Bronchial epithelial cell (primary cell): ENCODE data around the gene SLC35F3. TPM values are rescaled to one million over a fixed set of nuclear protein-coding genes. Genes with fewer than 3 reads are reported as not detected.

ENCODE experiments used
- DNase-seq: peaks from one replicate; pipeline ENCODE4 v3.0.0-alpha.2; 2010; ENCODE audit warnings: low read depth
- FAIRE-seq: peaks from 2 replicates; lab custom pipeline; 2011; peaks lifted over from hg19 to GRCh38; lab: Jason Lieb, UNC
- H3K27me3 ChIP-seq: 2 replicates; pipeline ENCODE4 v1.5.1; 2011; ENCODE audit warnings: low read length; ENCODE audit not compliant: control insufficient read depth, insufficient read depth
- H3K36me3 ChIP-seq: 2 replicates; pipeline ENCODE4 v1.5.1; 2011; ENCODE audit warnings: low read length; ENCODE audit not compliant: control insufficient read depth, insufficient read depth
- H3K4me3 ChIP-seq: 2 replicates; pipeline ENCODE4 v1.5.1; 2011; ENCODE audit warnings: mild to moderate bottlenecking, low read depth, low read length, control low read depth
- total RNA-seq: library from RNA; depleted of rRNA; stranded (reverse); fragments of >200 nt; gene quantifications from 2 replicates; pipeline ENCODE4 v1.2.1, GENCODE V29; 2014
- TF ChIP-seq, protein P1 (sequence below): IDR thresholded peaks from 2 replicates; pipeline ENCODE4 v1.5.1; 2011; ENCODE audit warnings: mild to moderate bottlenecking, moderate library complexity, low read length, control low read depth, inconsistent platforms; ENCODE audit not compliant: insufficient read depth, severe bottlenecking

SLC35F3 gene
- total RNA-seq, 1 donor from 2014 or later = 0.79 TPM

DNA sequence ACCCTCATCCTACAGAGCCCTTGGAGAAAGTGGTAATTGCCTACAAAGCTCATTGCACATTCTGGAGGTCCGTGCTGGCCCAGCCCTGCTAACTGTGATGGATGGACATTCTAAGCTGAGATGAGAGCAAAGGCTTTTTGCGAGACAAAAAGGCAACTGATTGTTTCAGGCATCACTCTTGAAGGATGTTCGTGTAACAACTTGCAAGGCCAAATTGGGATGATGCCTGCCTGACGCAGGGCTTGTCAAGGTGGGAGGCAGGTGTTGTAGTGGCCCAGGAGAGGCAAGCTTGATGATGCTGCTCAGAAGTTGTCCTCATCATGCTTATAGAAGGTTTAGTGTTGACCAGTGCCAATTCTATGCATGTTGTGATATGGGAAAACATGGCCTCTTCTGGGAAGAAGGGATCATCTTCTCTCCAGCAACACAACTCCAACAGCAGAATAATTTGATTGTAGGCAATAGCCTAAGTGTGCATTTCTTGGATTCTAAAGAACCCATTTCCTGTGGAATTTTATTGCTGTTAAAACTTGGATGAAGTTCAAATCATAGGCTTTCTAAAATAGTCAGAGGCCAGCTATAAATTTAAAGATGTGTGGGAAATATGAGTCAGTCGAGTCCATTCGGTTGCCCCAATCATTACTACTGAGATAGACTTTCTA lies 366.2 kb downstream of the SLC35F3 start:
- TF ChIP-seq, protein P1, sequence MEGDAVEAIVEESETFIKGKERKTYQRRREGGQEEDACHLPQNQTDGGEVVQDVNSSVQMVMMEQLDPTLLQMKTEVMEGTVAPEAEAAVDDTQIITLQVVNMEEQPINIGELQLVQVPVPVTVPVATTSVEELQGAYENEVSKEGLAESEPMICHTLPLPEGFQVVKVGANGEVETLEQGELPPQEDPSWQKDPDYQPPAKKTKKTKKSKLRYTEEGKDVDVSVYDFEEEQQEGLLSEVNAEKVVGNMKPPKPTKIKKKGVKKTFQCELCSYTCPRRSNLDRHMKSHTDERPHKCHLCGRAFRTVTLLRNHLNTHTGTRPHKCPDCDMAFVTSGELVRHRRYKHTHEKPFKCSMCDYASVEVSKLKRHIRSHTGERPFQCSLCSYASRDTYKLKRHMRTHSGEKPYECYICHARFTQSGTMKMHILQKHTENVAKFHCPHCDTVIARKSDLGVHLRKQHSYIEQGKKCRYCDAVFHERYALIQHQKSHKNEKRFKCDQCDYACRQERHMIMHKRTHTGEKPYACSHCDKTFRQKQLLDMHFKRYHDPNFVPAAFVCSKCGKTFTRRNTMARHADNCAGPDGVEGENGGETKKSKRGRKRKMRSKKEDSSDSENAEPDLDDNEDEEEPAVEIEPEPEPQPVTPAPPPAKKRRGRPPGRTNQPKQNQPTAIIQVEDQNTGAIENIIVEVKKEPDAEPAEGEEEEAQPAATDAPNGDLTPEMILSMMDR = no peak
- DNase-seq (no peak), FAIRE-seq (peak; percentile 7)
- no peak overlapping the region for H3K4me3 ChIP-seq
- H3K27me3 ChIP-seq = no peaks in the 10 kb centered on the region
- H3K36me3 ChIP-seq = no peaks in the 10 kb centered on the region

DNA sequence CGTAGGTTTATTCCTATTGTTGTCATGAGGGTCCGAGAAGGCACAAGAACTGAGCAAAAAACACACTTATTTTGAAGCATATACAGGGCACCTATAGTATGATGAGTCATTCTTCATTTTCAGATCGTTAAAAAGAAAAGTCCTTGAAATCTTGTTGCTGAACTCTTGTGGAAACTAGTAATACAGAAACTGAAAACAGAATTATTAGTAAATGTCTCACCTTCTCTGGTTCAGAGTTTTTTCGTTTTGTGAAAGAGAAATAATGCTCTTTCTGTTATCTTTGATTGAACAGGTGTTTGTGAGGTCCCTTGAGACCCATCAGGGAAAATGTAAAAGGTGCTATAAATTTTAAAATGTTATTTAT lies 366.7 kb downstream of the SLC35F3 start:
- Histone ChIP-seq H3K27me3 (no peaks in the 10 kb centered on the region), H3K36me3 (no peaks in the 10 kb centered on the region), H3K4me3 (no peak overlapping the region)
- TF ChIP-seq, protein P1 = no peak
- DNase-seq = no peak
- FAIRE-seq = no peak

DNA sequence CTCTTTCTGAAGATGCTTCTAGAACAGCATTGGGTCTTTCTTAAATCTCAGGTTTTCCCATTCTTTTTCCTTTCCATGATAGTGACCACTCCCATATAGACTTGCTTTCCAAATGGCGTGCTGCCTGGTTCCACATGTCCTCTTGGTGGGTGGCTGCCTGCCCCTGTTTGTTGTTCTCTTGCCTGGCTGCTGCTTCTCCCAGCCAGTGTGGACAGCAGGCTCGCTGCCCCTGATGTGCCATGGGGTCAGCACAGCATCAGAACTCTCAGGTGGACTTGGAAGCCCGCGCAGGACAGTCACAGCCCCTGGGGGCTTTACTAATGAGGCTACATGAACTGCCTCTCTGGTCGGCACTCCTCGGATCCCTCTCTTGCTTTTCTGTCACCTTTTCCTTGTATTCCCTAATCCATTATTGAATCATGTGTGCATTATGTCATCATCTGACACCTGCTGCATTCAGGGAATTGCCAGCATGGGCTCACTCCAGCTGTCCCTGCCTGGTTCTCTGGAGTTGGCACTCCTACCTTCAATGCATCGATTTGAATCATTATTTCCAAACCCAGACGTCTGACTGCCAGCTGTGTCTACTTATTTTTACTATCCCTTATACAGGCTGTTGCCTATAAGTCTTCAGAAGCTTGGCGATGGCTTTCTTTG lies 368.3 kb downstream of the SLC35F3 start:
- Histone ChIP-seq H3K4me3 (no peak overlapping the region), H3K27me3 (no peaks in the 10 kb centered on the region), H3K36me3 (no peaks in the 10 kb centered on the region)
- peak; percentile 23 for FAIRE-seq
- TF ChIP-seq, protein P1 = no peak
- DNase-seq = no peak

DNA sequence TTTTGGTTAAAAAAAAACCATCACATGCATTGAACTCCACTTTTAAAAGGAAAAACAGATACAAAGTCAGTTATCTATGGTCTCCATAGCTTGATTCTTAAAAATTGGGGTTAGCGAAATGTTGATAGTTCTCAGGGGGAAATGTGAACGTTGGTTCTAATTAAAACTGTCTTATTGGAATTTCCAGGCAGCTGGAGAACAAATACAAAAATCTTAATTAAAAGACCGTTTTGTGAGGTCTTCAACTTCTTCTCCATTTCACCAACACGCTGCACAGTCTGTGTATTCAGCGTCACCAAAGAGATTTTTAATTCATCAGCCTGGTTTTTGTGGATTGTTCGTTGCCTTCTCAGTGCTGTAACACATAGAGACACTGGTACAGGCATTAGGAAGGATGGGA lies 369.5 kb downstream of the SLC35F3 start:
- DNase-seq (no peak), FAIRE-seq (no peak)
- H3K4me3 ChIP-seq = no peak overlapping the region
- no peaks in the 10 kb centered on the region for H3K27me3 ChIP-seq
- TF ChIP-seq, protein P1 = no peak
- no peaks in the 10 kb centered on the region for H3K36me3 ChIP-seq

DNA sequence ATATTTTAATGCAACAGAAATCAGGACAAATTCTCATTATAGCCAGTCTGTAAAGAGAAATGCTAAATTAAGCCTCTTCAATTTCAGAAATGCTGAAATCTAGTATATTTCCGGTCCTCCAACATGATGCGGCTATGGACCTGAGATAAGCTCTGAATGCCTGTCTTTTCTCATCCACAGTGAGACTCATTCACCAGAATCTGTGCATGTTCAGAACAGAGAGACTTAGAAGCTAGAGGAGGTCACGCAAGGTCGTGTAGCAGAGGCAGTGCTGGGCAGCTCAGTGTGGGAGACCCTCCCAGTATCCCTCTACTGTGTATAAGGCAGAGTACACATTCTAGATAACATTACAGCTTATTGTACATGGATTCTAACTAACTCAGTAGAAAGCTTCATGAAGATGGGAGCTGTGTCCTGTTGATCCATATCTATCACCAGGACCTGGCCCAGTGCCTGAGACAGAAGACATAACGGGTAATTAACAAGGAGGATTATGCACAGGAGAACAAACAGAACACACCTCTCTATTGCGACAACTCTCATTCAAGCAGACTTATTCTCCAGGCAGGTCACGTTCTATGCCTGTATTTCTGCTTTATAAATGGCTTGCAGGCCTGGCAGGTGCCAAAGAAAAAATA lies 371.8 kb downstream of the SLC35F3 start:
- no peak for FAIRE-seq
- TF ChIP-seq, protein P1 = no peak
- H3K4me3 ChIP-seq = no peak overlapping the region
- no peaks in the 10 kb centered on the region for H3K36me3 ChIP-seq
- no peak for DNase-seq
- H3K27me3 ChIP-seq = no peaks in the 10 kb centered on the region
